ENCODE results near the gene TRIM5.

GRCh38 chr11:5625281-5625680 lies 59.6 kb downstream of the TRIM5 start:
- TF ChIP-seq RAD21 (conservative IDR thresholded peaks at IDR 0.05 in 1 of 2, IDR thresholded peaks at IDR 0.05 in 1 of 2) (no peak), POLR2A (IDR thresholded peaks at IDR 0.05; ENCODE audit: low read length) (no peak), BHLHE40 (IDR thresholded peaks at IDR 0.05; ENCODE audit: low read depth, low read length) (no peak)

Measured in A549 (cell line).